Breast epithelium (tissue), 4 donors: ENCODE data around the gene UBTD1. TPM values are rescaled to one million over a fixed set of nuclear protein-coding genes. Genes with fewer than 3 reads are reported as not detected.
"Not testable (repeated sequence)": the region's sequence is repeated elsewhere in the genome, so short reads cannot be mapped to it uniquely, and the experiment has no call there.

Experiments
- DNase-seq, 2 donors: peaks; one replicate each; pipeline ENCODE4 v3.0.0-alpha.2; 2019; ENCODE audit warnings: low spot score in 2 of 2
- H3K27ac ChIP-seq, 2 donors: fragments of 200-600 bp; sonication (generic) in 1 of 2; one replicate each; pipeline ENCODE4 v1.5.1; 2016 to 2019; ENCODE audit warnings: mild to moderate bottlenecking in 1 of 2
- H3K27me3 ChIP-seq, 2 donors: fragments of 200-600 bp; sonication (generic) in 1 of 2; one replicate each; pipeline versions ENCODE4 v1.5.1 to v1.6.0; 2017 to 2019; ENCODE audit warnings: control low read depth in 1 of 2, mild to moderate bottlenecking in 1 of 2
- H3K36me3 ChIP-seq: fragments of 200-600 bp; one replicate; pipeline ENCODE4 v1.5.1; 2019
- H3K4me1 ChIP-seq, 2 donors: fragments of 200-600 bp; sonication (generic); one replicate each; pipeline ENCODE4 v1.5.1; 2016 to 2019; ENCODE audit warnings: control low read depth in 1 of 2
- H3K4me3 ChIP-seq, 3 donors: fragments of 200-600 bp; sonication (generic); 1 replicate in 2 of 3; 2 replicates in 1 of 3; pipeline ENCODE4 v1.5.1; 2016 to 2019; ENCODE audit warnings: mild to moderate bottlenecking in 3 of 3, moderate library complexity in 2 of 3
- H3K9me3 ChIP-seq, 2 donors: fragments of 200-600 bp; sonication (generic) in 1 of 2; one replicate each; pipeline ENCODE4 v1.5.1; 2016 to 2019; ENCODE audit warnings: control low read depth in 1 of 2
- POLR2A ChIP-seq: fragments of 450-650 bp; IDR thresholded peaks from one replicate; pipeline ENCODE4 v1.6.1; 2016; ENCODE audit warnings: antibody characterized with exemption, mild to moderate bottlenecking, moderate library complexity
- POLR2AphosphoS5 ChIP-seq, 3 donors: sonication (generic); formaldehyde crosslinking; IDR thresholded peaks; one replicate each; pipeline ENCODE4 v1.6.1; 2017; ENCODE audit warnings: antibody characterized with exemption in 3 of 3
- intact Hi-C: fragments of 100-400 bp; cut with DNase I; formaldehyde crosslinking; loops from one replicate; pipeline ENCODE4 v1.15.1; 2023; ENCODE audit warnings: low total_unique reads
- total RNA-seq, 3 donors: library from RNA; depleted of rRNA; stranded (reverse); fragments of >200 nt; gene quantifications; one replicate each; pipeline ENCODE4 v1.1.0, GENCODE V29; 2016
- TF ChIP-seq, protein P1 (sequence below), 3 donors: fragments of 450-650 bp; IDR thresholded peaks; one replicate each; pipeline ENCODE4 v1.5.1; 2016 to 2017; ENCODE audit warnings: antibody characterized with exemption in 3 of 3, mild to moderate bottlenecking in 3 of 3, moderate library complexity in 3 of 3

UBTD1 gene
- total RNA-seq, 3 donors from 2014 or later: 9.9 to 14.7 (median 12.4) TPM

DNA sequence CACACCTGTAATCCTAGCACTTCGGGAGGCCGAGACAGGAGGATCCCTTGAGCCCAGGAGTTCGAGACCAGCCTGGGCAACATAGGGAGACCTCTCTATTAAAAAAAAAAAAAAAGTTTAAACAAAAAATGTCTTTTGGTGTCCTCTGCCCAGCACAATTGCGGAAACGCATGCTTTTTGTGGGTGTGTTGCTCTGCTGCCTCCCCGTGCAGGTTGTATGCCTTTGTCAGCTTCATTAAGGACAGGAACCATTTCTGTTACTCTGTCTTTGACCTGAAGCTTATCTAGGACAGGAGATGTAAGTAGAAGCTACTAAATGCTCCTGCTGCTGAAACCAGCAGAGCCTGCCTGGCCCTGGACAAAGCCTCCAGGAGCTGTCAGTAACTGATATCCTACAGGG is 52.5 kb downstream of the UBTD1 start:
- intact Hi-C loops: no loop called here
- Histone ChIP-seq H3K4me1 (peaks cover 7 to 10% of the 10 kb centered on the region in 2 donors), H3K9me3 (peaks cover 0 to 3% of the 10 kb centered on the region in 2 donors), H3K36me3 (no peaks in the 10 kb centered on the region), H3K4me3 (no peak overlapping the region), H3K27me3 (no peaks in the 10 kb centered on the region), H3K27ac (no peak overlapping the region)
- TF ChIP-seq POLR2A: no peak
- TF ChIP-seq POLR2AphosphoS5 (IDR thresholded peaks at IDR 0.05): no peak
- TF ChIP-seq, protein P1, sequence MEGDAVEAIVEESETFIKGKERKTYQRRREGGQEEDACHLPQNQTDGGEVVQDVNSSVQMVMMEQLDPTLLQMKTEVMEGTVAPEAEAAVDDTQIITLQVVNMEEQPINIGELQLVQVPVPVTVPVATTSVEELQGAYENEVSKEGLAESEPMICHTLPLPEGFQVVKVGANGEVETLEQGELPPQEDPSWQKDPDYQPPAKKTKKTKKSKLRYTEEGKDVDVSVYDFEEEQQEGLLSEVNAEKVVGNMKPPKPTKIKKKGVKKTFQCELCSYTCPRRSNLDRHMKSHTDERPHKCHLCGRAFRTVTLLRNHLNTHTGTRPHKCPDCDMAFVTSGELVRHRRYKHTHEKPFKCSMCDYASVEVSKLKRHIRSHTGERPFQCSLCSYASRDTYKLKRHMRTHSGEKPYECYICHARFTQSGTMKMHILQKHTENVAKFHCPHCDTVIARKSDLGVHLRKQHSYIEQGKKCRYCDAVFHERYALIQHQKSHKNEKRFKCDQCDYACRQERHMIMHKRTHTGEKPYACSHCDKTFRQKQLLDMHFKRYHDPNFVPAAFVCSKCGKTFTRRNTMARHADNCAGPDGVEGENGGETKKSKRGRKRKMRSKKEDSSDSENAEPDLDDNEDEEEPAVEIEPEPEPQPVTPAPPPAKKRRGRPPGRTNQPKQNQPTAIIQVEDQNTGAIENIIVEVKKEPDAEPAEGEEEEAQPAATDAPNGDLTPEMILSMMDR (IDR thresholded peaks at IDR 0.05): no peak
- DNase-seq: no peak

DNA sequence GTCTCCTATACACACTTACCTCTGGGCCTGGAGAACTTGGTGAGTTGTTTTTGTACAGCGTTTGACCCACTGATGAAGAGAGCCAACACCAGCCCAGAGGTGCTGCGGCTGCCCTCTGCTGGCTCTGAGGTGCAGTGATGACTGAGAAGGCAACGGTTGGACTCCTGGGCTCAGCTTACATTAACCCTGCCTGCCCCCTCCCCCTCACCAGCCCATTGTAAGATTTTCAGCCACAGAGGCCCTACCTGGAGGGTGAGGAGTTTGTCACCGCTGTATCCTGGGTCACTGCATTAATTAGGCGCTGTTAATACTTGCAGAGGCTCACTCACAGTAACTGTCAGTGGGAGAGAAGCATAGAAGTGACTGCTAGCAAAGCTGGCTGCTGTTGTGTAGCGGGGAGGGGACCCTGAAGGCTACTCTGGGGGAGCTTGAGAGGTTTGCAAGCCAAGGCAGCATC is 54.9 kb downstream of the UBTD1 start:
- no peak overlapping the region for H3K27ac ChIP-seq
- peak; percentile 46 to 67 for DNase-seq

DNA sequence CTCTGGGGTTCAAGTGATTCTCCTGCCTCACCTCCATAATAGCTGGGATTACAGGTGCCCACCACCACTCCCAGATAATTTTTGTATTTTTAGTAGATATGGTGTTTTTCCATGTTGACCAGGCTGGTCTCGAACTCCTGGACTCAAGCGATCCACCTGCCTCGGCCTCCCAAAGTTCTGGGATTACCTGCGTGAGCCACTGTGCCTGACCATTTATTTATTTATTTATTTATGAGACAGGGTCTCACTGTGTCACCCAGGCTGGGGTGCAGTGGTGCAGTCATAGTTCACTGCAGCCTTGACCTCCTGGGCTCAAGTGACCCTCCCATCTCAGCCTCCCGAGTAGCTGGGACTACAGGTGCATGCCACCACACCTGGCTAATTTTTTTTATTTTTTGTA is 55.6 kb downstream of the UBTD1 start:
- DNase-seq, intact Hi-C loops: not testable (repeated sequence)

More for the DNA sequence above, 54.9 kb downstream of the UBTD1 start:
- TF ChIP-seq POLR2A (no peak), POLR2AphosphoS5 (IDR thresholded peaks at IDR 0.05) (peak in 1 of 3 donors; percentile 31)
- TF ChIP-seq, protein P1 (IDR thresholded peaks at IDR 0.05): peak in 2 of 3 donors; percentile 65 to 84
- intact Hi-C loops: no loop called here
- Histone ChIP-seq H3K36me3 (no peaks in the 10 kb centered on the region), H3K9me3 (peaks cover 0 to 3% of the 10 kb centered on the region in 2 donors), H3K27me3 (no peaks in the 10 kb centered on the region), H3K4me3 (no peak overlapping the region), H3K4me1 (peaks cover 7 to 10% of the 10 kb centered on the region in 2 donors)

DNA sequence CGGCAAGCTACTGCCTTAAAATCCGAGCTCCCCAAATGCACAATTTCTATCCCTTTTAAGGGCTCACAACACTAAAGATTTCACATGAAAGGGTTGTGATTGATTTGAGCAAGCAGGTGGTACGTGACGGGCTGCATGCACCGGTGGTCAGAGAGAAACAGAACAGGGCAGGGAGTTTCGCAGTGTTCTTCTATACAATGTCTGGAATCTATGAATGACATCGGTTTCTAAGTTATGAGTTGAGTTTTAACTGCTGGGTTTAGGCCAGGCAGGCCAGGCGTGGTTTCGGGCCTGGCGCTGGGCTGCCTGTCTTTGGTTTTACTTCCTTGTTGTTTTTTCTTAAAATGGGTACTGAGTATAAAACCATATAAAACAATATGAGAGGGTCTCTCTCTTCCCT is 56.8 kb downstream of the UBTD1 start:
- H3K4me1 ChIP-seq, H3K27me3 ChIP-seq, intact Hi-C loops, H3K36me3 ChIP-seq, H3K4me3 ChIP-seq, H3K27ac ChIP-seq, H3K9me3 ChIP-seq, DNase-seq: not testable (repeated sequence)

More for the DNA sequence above, 55.6 kb downstream of the UBTD1 start:
- H3K4me3 ChIP-seq, H3K4me1 ChIP-seq, H3K9me3 ChIP-seq, H3K27me3 ChIP-seq, H3K36me3 ChIP-seq, H3K27ac ChIP-seq: not testable (repeated sequence)

DNA sequence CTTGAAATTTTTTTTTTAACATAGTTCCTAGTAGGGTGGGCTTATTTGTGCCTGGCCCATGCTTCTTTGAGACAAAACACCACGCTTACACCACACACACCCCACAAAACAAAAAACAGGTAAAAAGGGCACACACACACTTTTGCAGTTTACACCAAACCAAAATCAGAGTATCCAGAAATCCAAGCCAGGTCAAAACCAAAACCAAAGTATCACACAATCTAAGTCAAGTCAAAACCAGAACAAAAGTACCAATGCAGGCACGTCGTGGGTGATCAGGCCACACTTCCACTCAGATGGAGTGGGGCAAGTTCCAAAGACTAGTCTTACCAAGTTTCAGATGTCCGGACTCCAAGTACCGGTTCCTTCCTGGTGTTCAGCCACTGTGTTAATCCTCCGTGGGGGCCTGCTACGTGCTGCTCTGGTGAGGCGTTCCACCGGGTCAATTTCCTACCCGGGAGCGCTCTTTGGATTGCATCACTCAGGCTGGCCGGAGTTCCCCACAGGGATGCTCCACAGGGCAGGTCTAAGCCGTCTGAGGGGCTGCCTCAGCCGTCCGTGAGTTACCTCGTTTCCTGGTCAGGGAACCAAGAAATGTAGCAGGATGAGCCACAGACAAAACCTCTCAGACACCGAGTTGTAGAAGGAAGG is 62.1 kb downstream of the UBTD1 start:
- H3K27me3 ChIP-seq, intact Hi-C loops, DNase-seq, H3K4me1 ChIP-seq, H3K36me3 ChIP-seq, H3K9me3 ChIP-seq: not testable (repeated sequence)
- H3K27ac ChIP-seq: peak overlapping the region in 1 of 2 donors; percentile 78
- peak overlapping the region in 2 of 3 donors; percentile 15 to 47 for H3K4me3 ChIP-seq

DNA sequence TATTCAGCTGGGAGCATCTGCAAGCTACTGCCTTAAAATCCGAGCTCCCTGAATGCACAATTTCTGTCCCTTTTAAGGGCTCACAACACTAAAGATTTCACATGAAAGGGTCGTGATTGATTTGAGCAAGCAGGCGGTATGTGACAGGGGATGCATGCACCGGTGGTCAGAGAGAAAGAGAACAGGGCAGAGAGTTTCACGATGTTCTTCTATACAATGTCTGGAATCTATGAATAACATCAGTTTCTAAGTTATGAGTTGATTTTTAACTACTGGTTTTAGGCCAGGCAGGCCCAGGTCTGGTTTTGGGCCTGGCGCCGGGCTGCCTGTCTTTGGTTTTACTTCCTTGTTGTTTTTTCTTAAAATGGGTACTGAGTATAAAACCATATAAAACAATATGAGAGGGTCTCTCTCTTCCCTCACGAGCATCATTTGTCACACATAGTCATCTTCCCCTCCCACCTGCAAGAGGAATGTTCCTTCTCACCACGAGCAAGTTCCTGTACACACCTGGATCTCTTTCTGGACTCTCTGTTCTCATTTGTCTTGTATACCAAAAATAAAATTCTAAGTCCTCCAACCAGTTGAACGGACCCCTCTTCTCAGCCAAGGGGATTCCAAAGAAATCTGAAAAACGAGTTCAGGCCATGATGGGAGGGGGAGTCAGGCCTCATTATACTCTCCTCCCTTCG is 62.8 kb downstream of the UBTD1 start:
- intact Hi-C loops, DNase-seq, H3K27me3 ChIP-seq, H3K36me3 ChIP-seq, H3K4me1 ChIP-seq, H3K9me3 ChIP-seq: not testable (repeated sequence)
- peak overlapping the region in 2 of 3 donors; percentile 15 to 47 for H3K4me3 ChIP-seq
- peak overlapping the region in 1 of 2 donors; percentile 78 for H3K27ac ChIP-seq

DNA sequence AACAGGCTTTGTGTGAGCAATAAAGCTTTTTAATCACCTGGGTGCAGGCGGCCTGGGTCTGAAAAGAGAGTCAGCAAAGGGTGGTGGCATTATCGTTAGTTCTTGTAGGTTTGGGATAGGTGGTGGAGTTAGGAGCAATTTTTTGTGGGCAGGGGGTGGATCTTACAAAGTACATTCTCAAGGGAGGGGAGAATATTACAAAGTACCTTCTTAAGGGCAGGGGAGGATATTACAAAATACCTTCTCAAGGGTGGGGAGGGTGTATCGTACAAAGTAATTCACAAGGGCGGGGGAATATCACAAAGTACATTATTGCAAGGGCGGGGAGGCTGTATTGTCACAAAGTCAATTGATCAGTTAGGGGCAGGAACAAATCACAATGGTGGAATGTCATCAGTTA is 63.6 kb downstream of the UBTD1 start:
- H3K4me1 ChIP-seq, H3K4me3 ChIP-seq, H3K27ac ChIP-seq, intact Hi-C loops, H3K36me3 ChIP-seq, H3K9me3 ChIP-seq, DNase-seq, H3K27me3 ChIP-seq: not testable (repeated sequence)
